PC-9 (cell line): ENCODE measurements around the gene DOCK1.

Experiments
- EZH2 ChIP-seq: fragments of 200-600 bp; sonication (generic); IDR thresholded peaks from 2 replicates; pipeline ENCODE4 v1.8.0; 2017; ENCODE audit warnings: antibody characterized with exemption, low read depth
- TF ChIP-seq, protein P1 (sequence below): fragments of 200-600 bp; sonication (generic); conservative IDR thresholded peaks from 2 replicates; pipeline ENCODE4 v1.6.1; 2017; ENCODE audit warnings: mixed run types, antibody characterized with exemption, mild to moderate bottlenecking, moderate library complexity

DNA sequence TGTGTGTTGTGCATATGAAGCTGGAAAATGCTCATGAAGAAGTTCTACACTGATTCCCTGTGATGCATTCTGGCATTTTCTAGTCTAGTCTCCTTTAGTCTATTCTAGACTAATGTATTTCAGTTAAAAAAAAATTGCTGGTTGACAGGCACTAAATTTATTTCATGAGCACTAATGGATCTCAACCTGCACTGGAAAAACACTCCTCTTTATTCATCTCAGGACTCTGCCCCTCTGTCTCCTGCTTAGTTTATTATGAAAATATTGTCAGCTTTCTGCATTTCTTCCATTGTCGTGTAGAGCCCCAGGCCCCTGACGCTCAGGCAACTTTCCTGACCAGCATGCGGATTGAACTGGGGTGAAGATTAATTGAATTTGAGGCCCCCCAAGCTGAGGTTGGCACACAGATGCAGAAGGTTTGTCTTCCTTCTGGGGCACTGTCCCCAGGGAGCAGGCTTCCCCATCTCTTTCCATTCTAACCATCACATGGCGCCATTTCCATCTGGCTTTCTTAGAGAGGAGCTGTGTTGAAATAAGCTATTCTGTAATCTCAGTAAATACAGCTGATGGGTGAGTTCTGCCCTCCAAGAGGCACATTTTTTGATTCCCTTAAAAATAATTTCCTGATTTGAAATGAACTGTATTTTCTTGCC is 162.4 kb downstream of the DOCK1 start:
- TF ChIP-seq, protein P1, sequence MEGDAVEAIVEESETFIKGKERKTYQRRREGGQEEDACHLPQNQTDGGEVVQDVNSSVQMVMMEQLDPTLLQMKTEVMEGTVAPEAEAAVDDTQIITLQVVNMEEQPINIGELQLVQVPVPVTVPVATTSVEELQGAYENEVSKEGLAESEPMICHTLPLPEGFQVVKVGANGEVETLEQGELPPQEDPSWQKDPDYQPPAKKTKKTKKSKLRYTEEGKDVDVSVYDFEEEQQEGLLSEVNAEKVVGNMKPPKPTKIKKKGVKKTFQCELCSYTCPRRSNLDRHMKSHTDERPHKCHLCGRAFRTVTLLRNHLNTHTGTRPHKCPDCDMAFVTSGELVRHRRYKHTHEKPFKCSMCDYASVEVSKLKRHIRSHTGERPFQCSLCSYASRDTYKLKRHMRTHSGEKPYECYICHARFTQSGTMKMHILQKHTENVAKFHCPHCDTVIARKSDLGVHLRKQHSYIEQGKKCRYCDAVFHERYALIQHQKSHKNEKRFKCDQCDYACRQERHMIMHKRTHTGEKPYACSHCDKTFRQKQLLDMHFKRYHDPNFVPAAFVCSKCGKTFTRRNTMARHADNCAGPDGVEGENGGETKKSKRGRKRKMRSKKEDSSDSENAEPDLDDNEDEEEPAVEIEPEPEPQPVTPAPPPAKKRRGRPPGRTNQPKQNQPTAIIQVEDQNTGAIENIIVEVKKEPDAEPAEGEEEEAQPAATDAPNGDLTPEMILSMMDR, result no peak
- TF ChIP-seq EZH2, result no peak
